Stimulated activated naive CD8-positive, alpha-beta T cell treated with anti-CD3 and anti-CD28 coated beads, Interleukin-15, Interleukin-2, amounts not matched to agents 100 ng/mL and 50 ng/mL, for 24 hours (primary cell): ENCODE data around the gene PLA2G4E.

Source experiments
- H3K27ac Mint-ChIP-seq: one replicate; pipeline ENCODE4 v1.8.0; 2021; ENCODE audit warnings: mild to moderate bottlenecking, mixed read lengths
- H3K27me3 Mint-ChIP-seq: one replicate; pipeline ENCODE4 v1.8.0; 2021; ENCODE audit warnings: mixed read lengths
- H3K36me3 Mint-ChIP-seq: one replicate; pipeline ENCODE4 v1.8.0; 2021; ENCODE audit warnings: low read depth, mixed read lengths
- H3K4me1 Mint-ChIP-seq: one replicate; pipeline ENCODE4 v1.8.0; 2021; ENCODE audit warnings: low read depth, mixed read lengths
- H3K4me3 Mint-ChIP-seq: one replicate; pipeline ENCODE4 v1.8.0; 2021; ENCODE audit warnings: mild to moderate bottlenecking, mixed read lengths
- H3K9me3 Mint-ChIP-seq: one replicate; pipeline ENCODE4 v1.8.0; 2021; ENCODE audit warnings: mixed read lengths

The PLA2G4E gene

DNA sequence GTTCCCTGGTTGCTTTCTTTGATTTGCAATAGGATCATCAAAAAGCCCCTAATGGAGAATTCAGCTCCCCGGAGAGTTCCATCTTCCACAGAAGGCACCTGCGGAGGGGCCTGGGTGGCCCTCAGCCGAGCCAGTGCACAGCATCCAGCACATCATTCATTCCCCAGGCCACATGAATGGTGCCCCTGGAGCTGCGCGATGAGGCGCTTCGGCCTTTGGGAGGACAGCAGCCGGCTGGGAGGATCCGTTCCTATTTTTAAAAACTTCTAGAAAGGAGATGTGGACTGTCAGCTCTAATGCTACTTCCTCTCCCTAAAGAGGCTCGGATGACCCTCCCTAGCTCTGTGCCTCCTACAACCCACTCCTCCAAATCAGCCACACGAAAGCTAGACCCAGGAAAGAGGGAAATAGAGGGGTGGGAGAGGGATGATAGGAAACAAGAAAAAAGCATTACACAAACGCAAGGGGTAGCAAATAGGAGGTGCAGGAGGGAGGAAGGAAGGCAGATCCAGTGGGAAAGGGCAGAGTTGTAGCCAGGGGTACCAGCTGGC, 68.8 kb downstream of the PLA2G4E start:
- Mint-ChIP-seq H3K4me3 (no peak overlapping the region), H3K27me3 (no peaks in the 10 kb centered on the region), H3K9me3 (no peaks in the 10 kb centered on the region), H3K4me1 (peaks cover 4% of the 10 kb centered on the region), H3K36me3 (peaks cover 15% of the 10 kb centered on the region), H3K27ac (no peak overlapping the region)

GRCh38 chr15:41951571-41951970, 69.3 kb downstream of the PLA2G4E start:
- Mint-ChIP-seq H3K27ac (no peak overlapping the region), H3K36me3 (peaks cover 15% of the 10 kb centered on the region), H3K4me1 (peaks cover 1% of the 10 kb centered on the region), H3K4me3 (no peak overlapping the region), H3K9me3 (no peaks in the 10 kb centered on the region), H3K27me3 (no peaks in the 10 kb centered on the region)

GRCh38 chr15:41950489-41950888, 70.4 kb downstream of the PLA2G4E start:
- no peak overlapping the region for H3K27ac Mint-ChIP-seq
- H3K9me3 Mint-ChIP-seq = no peaks in the 10 kb centered on the region
- H3K27me3 Mint-ChIP-seq = no peaks in the 10 kb centered on the region
- H3K36me3 Mint-ChIP-seq = peaks cover 15% of the 10 kb centered on the region
- no peaks in the 10 kb centered on the region for H3K4me1 Mint-ChIP-seq
- H3K4me3 Mint-ChIP-seq = no peak overlapping the region

DNA sequence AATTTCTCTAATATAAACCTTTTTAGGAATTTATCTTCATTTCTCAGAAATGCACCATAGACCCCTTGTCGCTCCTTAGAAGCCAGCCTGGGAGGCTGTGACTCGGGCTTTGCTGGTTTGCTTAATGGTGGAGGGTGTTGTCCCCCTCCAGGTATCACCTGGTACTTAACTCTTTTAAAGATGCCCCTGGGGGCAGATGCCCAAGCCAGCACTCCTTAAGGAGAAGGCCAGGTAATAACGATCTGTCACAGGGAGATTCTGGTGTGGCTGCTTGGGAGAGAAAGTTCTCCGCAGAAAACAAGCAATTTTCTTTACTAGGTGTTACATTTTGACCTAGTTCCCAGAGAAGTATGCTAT, 70.7 kb downstream of the PLA2G4E start:
- H3K4me1 Mint-ChIP-seq = no peaks in the 10 kb centered on the region
- H3K27ac Mint-ChIP-seq = no peak overlapping the region
- peaks cover 15% of the 10 kb centered on the region for H3K36me3 Mint-ChIP-seq
- no peaks in the 10 kb centered on the region for H3K27me3 Mint-ChIP-seq
- no peaks in the 10 kb centered on the region for H3K9me3 Mint-ChIP-seq
- H3K4me3 Mint-ChIP-seq = no peak overlapping the region

- Mint-ChIP-seq H3K4me3 (no peak overlapping the region), H3K4me1 (no peaks in the 10 kb centered on the region), H3K27me3 (no peaks in the 10 kb centered on the region), H3K27ac (no peak overlapping the region), H3K9me3 (no peaks in the 10 kb centered on the region), H3K36me3 (peaks cover 15% of the 10 kb centered on the region)
Observed at GRCh38 chr15:41949401-41950126, 71.3 kb downstream of the PLA2G4E start.

DNA sequence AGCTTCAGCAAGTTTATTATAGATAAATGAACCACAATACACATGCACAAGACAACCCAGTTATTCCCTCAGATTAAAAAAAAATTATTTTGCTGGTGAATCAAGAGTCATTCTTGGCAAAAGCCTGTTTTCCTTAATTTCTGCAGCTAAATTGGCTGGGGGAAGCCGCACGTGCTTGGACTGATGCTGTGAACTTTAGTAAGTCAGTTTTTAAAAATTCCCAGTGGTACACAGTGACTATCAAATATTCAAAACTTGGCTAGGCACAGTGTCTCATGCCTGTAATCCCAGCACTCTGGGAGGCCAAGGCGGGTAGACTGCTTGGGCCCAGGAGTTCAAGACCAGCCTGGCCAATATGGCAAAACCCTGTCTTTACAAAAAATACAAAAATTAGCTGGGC, 72.4 kb downstream of the PLA2G4E start:
- no peak overlapping the region for H3K27ac Mint-ChIP-seq
- no peaks in the 10 kb centered on the region for H3K4me1 Mint-ChIP-seq
- peaks cover 15% of the 10 kb centered on the region for H3K36me3 Mint-ChIP-seq
- no peaks in the 10 kb centered on the region for H3K9me3 Mint-ChIP-seq
- no peaks in the 10 kb centered on the region for H3K27me3 Mint-ChIP-seq
- H3K4me3 Mint-ChIP-seq = no peak overlapping the region

DNA sequence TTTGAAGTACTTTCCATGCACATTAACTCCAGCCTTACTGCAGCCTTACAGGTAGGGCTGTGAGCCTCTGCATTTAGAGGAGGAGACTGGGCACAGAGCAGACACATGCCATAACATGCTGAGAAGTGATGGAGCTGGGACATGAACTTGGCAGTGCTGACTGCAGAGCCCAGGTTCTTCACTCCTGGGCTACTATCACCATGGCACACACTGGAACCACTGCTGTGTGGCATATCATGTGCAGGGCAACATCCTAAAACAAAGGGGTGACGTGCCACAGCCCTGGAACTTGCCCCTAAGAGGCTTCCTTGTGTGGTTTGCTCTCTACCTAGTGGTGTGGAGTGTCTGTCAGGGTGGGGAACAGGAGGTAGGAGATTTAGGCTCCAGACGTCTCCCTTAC, 73.9 kb downstream of the PLA2G4E start:
- Mint-ChIP-seq H3K36me3 (peaks cover 12% of the 10 kb centered on the region), H3K27ac (no peak overlapping the region), H3K9me3 (no peaks in the 10 kb centered on the region)

DNA sequence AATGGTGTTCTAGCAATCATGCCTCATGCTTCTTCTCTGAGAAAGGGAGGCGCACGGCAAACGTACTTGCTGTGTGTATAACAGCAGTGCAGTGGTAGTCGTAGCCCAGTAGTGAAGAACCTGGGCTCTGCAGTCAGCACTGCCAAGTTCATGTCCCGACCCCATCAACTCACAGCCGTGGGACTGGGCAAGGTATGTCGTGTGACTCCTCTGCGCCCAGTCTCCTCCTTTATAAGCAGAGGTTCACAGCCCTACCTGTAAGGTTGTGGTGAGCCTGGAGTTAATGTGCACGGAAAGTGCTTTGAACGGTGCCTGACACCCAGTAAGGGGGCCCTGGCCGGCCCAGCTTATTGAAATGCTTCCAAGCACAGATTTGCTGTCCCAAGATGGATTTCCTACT, 75.1 kb downstream of the PLA2G4E start:
- Mint-ChIP-seq H3K4me1 (peaks cover 6% of the 10 kb centered on the region), H3K27ac (no peak overlapping the region), H3K36me3 (peaks cover 12% of the 10 kb centered on the region), H3K4me3 (no peak overlapping the region), H3K27me3 (no peaks in the 10 kb centered on the region), H3K9me3 (no peaks in the 10 kb centered on the region)

More for the DNA sequence above, 73.9 kb downstream of the PLA2G4E start:
- H3K4me1 Mint-ChIP-seq = no peaks in the 10 kb centered on the region
- no peak overlapping the region for H3K4me3 Mint-ChIP-seq
- H3K27me3 Mint-ChIP-seq = no peaks in the 10 kb centered on the region

DNA sequence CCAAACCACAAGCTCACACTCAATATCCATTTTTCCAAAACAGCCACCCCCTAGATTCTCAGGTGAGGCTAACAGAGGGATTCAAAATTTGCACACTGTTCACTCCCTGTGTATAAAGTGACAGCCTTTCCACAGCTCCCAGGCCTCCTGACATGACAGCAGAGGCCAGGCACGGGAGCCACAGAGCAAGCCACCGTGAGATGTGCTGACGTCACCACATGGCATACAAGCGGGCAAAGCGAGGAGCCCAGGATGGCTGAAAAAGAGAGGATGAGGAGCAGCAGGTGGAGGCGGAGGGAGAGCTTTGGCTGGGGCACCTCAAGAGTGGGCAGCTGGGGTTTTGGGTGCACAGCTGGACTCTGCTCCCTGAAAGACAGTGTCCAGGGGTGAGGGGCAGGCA, 75.6 kb downstream of the PLA2G4E start:
- Mint-ChIP-seq H3K36me3 (peaks cover 17% of the 10 kb centered on the region), H3K27ac (no peak overlapping the region), H3K27me3 (no peaks in the 10 kb centered on the region), H3K9me3 (no peaks in the 10 kb centered on the region), H3K4me3 (no peak overlapping the region), H3K4me1 (peaks cover 11% of the 10 kb centered on the region)

DNA sequence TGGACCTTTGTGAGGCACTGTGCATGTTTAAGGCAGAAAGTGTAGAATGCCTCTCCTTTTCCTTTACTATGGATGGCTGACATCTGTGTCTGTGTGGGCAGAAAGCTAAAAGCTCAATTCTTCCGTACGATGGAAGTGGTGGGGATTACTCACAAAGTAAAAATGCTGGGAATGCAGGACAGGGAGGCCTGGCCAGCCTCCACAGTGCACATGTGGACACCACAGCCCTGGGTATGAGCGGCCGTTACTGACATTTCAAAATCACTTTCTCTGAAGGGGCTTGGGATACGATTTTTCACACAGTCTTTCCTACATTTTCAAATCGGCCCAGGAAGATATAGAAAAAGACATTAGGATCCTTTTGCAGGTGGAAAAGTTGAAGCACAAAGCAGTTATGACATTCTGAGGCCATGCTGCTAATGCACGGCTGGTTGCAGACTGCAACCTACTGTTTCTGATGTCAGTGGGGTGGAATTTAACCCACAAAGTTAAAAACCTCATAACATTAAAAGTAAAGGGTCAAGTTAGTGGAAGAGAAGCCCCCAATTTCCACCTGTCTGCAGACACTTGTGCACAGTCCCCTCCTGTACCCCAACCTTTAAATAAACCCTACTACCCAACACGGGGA, 76.4 kb downstream of the PLA2G4E start:
- Mint-ChIP-seq H3K27ac (no peak overlapping the region), H3K4me3 (no peak overlapping the region), H3K27me3 (no peaks in the 10 kb centered on the region), H3K4me1 (peaks cover 14% of the 10 kb centered on the region), H3K36me3 (peaks cover 18% of the 10 kb centered on the region), H3K9me3 (no peaks in the 10 kb centered on the region)

DNA sequence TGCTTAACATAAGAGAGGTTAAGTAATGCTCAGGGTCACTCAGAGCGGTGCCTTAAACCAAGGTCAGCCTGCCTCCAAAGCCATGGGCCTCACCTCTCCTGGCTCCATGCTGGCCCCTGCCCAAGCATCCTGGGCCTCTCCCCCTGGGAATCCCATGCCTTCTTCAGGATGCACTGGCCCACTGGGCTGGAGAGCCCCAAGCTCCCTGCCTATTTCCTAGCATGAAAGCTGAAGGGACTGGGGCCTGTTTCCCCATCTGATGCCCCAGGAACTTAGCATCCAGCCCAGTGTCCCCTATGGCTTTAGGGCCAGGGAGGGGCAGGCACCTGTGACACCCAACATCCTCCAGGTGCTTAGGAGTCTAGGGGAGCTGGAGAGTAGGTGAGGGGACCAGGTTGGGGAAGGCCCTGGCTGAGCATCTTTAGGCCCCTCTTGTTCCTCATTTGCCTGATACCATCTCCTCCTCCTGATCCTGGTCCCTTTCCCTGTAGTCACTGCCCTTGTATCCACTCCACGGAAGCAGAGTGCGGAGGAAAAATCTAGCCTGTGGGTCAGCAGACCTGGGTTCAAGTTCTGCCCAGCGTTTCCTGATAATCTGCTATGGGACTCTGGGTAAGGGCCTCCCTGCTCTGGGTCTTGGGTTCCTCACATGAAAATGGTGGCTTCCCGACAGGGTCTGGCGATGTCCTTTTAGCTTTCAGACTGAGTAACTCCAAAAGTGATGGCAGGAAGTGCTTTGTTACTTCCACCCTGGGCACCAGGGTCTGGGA, 77.1 kb downstream of the PLA2G4E start:
- Mint-ChIP-seq H3K27ac (peak overlapping the region; percentile 8), H3K36me3 (peaks cover 18% of the 10 kb centered on the region), H3K27me3 (no peaks in the 10 kb centered on the region), H3K4me1 (peaks cover 16% of the 10 kb centered on the region), H3K9me3 (no peaks in the 10 kb centered on the region), H3K4me3 (no peak overlapping the region)

DNA sequence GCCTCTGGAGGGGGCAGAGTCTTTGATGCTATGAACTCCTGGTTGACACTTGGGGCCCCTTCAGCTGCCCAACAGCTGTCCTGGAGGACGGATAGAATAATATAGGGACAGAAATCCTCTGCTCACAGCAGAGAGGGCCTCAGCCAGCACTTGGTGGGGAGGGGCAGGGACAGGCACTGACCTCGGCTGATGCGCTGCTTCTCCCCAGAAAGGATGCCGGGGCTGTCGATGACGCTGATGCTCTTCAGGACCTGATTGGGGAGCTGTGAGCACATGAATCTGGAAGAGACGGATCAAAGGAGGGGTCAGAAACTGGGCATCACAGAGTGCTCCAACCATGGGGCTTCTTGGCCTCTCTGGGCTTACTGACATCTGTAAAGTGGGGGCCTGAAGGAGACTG, 78.0 kb downstream of the PLA2G4E start:
- H3K9me3 Mint-ChIP-seq = no peaks in the 10 kb centered on the region
- peaks cover 23% of the 10 kb centered on the region for H3K4me1 Mint-ChIP-seq
- no peak overlapping the region for H3K4me3 Mint-ChIP-seq
- H3K36me3 Mint-ChIP-seq = peaks cover 23% of the 10 kb centered on the region
- H3K27me3 Mint-ChIP-seq = no peaks in the 10 kb centered on the region
- peak overlapping the region; percentile 27 for H3K27ac Mint-ChIP-seq

GRCh38 chr15:41941644-41942415, 79.0 kb downstream of the PLA2G4E start:
- Mint-ChIP-seq H3K27me3 (no peaks in the 10 kb centered on the region), H3K36me3 (peaks cover 33% of the 10 kb centered on the region), H3K4me3 (no peak overlapping the region), H3K4me1 (peaks cover 33% of the 10 kb centered on the region), H3K27ac (no peak overlapping the region), H3K9me3 (no peaks in the 10 kb centered on the region)

DNA sequence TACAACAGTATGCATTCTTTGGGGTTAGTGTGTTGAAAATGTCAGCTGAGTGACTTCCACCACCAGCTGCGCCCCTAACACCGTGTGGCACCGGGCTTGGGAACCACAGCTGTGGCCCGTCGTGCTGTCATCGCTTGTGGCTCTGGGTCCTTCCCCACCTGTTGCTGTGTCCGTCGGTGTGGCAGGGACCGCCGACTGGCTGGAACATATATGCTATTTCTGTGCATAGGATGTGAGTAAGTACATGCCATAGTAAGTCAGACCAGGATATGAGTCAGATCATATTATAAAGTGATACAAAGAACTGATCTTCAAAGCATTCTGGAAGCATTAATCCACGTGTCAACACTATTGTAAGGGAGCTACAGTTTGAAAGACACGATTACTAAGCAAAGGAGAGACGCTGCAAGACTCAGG, 80.4 kb downstream of the PLA2G4E start:
- Mint-ChIP-seq H3K27me3 (no peaks in the 10 kb centered on the region), H3K36me3 (peaks cover 38% of the 10 kb centered on the region), H3K4me3 (no peak overlapping the region), H3K9me3 (no peaks in the 10 kb centered on the region), H3K27ac (peak overlapping the region; percentile 85), H3K4me1 (peaks cover 47% of the 10 kb centered on the region)
